B cell (primary cell): ENCODE data around the gene HEBP2. TPM values are rescaled to one million over a fixed set of nuclear protein-coding genes. Genes with fewer than 3 reads are reported as not detected.

Source experiments
- ATAC-seq: fragments of 200-7000 bp; cut with Tn5 transposase; one replicate; pipeline ENCODE4 v1.10.0; 2021; ENCODE audit warnings: low read depth, mild to moderate bottlenecking, moderate number of reproducible peaks, moderate library complexity
- CTCF ChIA-PET: fragments of 350-600 bp; sonication (Branson Sonifier 250); formaldehyde crosslinking; loops from one replicate; lab custom pipeline; 2021; ENCODE audit warnings: antibody characterized with exemption, inconsistent platforms; lab: Charles Lee
- POLR2A ChIA-PET: fragments of 350-600 bp; sonication (Branson Sonifier 250); formaldehyde crosslinking; loops from one replicate; lab custom pipeline; 2021; ENCODE audit warnings: antibody characterized with exemption; lab: Charles Lee
- DNase-seq: peaks from one replicate; pipeline ENCODE4 v3.0.0; 2013
- H2AFZ ChIP-seq: 2 replicates; pipeline ENCODE4 v1.6.1; 2012; ENCODE audit warnings: mild to moderate bottlenecking, low read depth, low read length; ENCODE audit not compliant: insufficient read depth, poor library complexity, severe bottlenecking
- H3K27ac ChIP-seq, 2 donors: 1 replicate in 1 of 2; 2 replicates in 1 of 2; pipeline ENCODE4 v1.5.1; 2012 to 2013; ENCODE audit warnings: low read length in 2 of 2, mild to moderate bottlenecking in 2 of 2, moderate library complexity in 1 of 2
- H3K27me3 ChIP-seq, 4 experiments: fragments of 200-600 bp in 1 of 4; sonication (generic) in 1 of 4; replicated peaks in 1 of 4; 1 replicate in 2 of 4; 2 replicates in 2 of 4; pipeline versions ENCODE4 v1.6.1 to v1.7.0; 2013 to 2016; ENCODE audit warnings: low read length in 3 of 4, mild to moderate bottlenecking in 2 of 4, mixed read lengths in 1 of 4, moderate library complexity in 1 of 4; ENCODE audit not compliant: insufficient read depth in 4 of 4, control insufficient read depth in 3 of 4; ENCODE audit errors: control extremely low read depth in 1 of 4
- H3K36me3 ChIP-seq, 2 experiments: replicated peaks in 1 of 2; 1 replicate in 1 of 2; 2 replicates in 1 of 2; pipeline versions ENCODE4 v1.6.1 to v1.7.1; 2013; ENCODE audit warnings: low read length in 1 of 2; ENCODE audit not compliant: insufficient read depth in 2 of 2, control insufficient read depth in 1 of 2; ENCODE audit errors: control extremely low read depth in 1 of 2, extremely low read depth in 1 of 2
- H3K4me1 ChIP-seq, 2 donors: fragments of 200-600 bp in 1 of 2; sonication (generic) in 1 of 2; 1 replicate in 1 of 2; 2 replicates in 1 of 2; pipeline versions ENCODE4 v1.5.1 to v1.6.1; 2013 to 2017; ENCODE audit warnings: low read length in 2 of 2; ENCODE audit not compliant: control insufficient read depth in 2 of 2, insufficient read depth in 2 of 2
- H3K4me2 ChIP-seq: replicated peaks from 2 replicates; pipeline ENCODE3; 2012; ENCODE audit warnings: mild to moderate bottlenecking, low read depth, low read length; ENCODE audit not compliant: poor library complexity, severe bottlenecking
- H3K4me3 ChIP-seq, 5 experiments: fragments of 200-600 bp in 1 of 5; sonication (generic) in 1 of 5; 1 replicate in 3 of 5; 2 replicates in 2 of 5; pipeline versions ENCODE4 v1.5.1 to v1.7.0; 2011 to 2016; ENCODE audit warnings: low read length in 4 of 5, mild to moderate bottlenecking in 4 of 5, low read depth in 2 of 5, control low read depth in 1 of 5, moderate library complexity in 1 of 5; ENCODE audit not compliant: insufficient read depth in 1 of 5; ENCODE audit errors: control extremely low read depth in 1 of 5, extremely low read depth in 1 of 5
- H3K79me2 ChIP-seq: fragments of 200-600 bp; sonication (generic); one replicate; pipeline ENCODE4 v1.6.0; 2016; ENCODE audit warnings: low read length; ENCODE audit not compliant: control insufficient read depth, insufficient read depth
- H3K9ac ChIP-seq: fragments of 200-600 bp; sonication (generic); 2 replicates; pipeline ENCODE4 v1.6.1; 2017; ENCODE audit warnings: mild to moderate bottlenecking, low read length, moderate library complexity
- H3K9me3 ChIP-seq, 3 donors: one replicate each; pipeline versions ENCODE4 v1.6.1 to v1.7.1; 2013; ENCODE audit warnings: low read length in 2 of 3; ENCODE audit not compliant: control insufficient read depth in 2 of 3, insufficient read depth in 1 of 3; ENCODE audit errors: control extremely low read depth in 1 of 3
- H4K20me1 ChIP-seq: 2 replicates; pipeline ENCODE4 v1.6.0; 2012; ENCODE audit warnings: mild to moderate bottlenecking, low read length; ENCODE audit not compliant: insufficient read depth, control insufficient read depth, poor library complexity, severe bottlenecking
- H3K27ac Mint-ChIP-seq: one replicate; pipeline ENCODE4 v1.8.0; 2021; ENCODE audit warnings: mixed read lengths
- H3K27me3 Mint-ChIP-seq: one replicate; pipeline ENCODE4 v1.8.0; 2021; ENCODE audit warnings: mixed read lengths
- H3K4me1 Mint-ChIP-seq: one replicate; pipeline ENCODE4 v1.8.0; 2021; ENCODE audit warnings: mixed read lengths
- H3K4me3 Mint-ChIP-seq: one replicate; pipeline ENCODE4 v1.8.0; 2021; ENCODE audit warnings: mixed read lengths
- H3K9me3 Mint-ChIP-seq: one replicate; pipeline ENCODE4 v1.8.0; 2022; ENCODE audit warnings: mixed read lengths; ENCODE audit not compliant: insufficient read depth
- EZH2 ChIP-seq: IDR thresholded peaks from 2 replicates; pipeline ENCODE4 v1.6.1; 2012; ENCODE audit warnings: borderline replicate concordance, low read depth, mild to moderate bottlenecking, moderate library complexity, low read length; ENCODE audit not compliant: insufficient read depth, poor library complexity, severe bottlenecking
- WGBS: methylation state at CpG from one replicate; pipeline ENCODE4 v1.1.5; 2013; ENCODE audit warnings: missing lambda C conversion rate; ENCODE audit not compliant: insufficient coverage; 5-methylcytosine and 5-hydroxymethylcytosine counted together
- intact Hi-C: fragments of 100-400 bp; cut with micrococcal nuclease; formaldehyde crosslinking; loops from one replicate; pipeline ENCODE4 v1.10.0; 2022
- polyA plus RNA-seq: library from polyadenylated mRNA; depleted of rRNA; stranded (reverse); fragments of >200 nt; gene quantifications from 2 replicates; pipeline ENCODE4 v1.2.3, GENCODE V29; 2012
- total RNA-seq, 2 donors: library from RNA; stranded (reverse); fragments of 120-200 nt in 1 of 2; gene quantifications; 1 replicate in 1 of 2; 2 replicates in 1 of 2; pipeline versions ENCODE4 v1.2.3 to v1.2.4, GENCODE V29; 2013 to 2022
- TF ChIP-seq, protein P1 (sequence below): fragments of 200-600 bp; IDR thresholded peaks from one replicate; pipeline ENCODE4 v1.8.0; 2022; ENCODE audit warnings: antibody characterized with exemption, mild to moderate bottlenecking

Gene HEBP2
- total and polyA plus RNA-seq, 2 donors (not counting 1 experiment from before 2014, with no cell fraction given): 12.4 to 35.1 TPM

DNA sequence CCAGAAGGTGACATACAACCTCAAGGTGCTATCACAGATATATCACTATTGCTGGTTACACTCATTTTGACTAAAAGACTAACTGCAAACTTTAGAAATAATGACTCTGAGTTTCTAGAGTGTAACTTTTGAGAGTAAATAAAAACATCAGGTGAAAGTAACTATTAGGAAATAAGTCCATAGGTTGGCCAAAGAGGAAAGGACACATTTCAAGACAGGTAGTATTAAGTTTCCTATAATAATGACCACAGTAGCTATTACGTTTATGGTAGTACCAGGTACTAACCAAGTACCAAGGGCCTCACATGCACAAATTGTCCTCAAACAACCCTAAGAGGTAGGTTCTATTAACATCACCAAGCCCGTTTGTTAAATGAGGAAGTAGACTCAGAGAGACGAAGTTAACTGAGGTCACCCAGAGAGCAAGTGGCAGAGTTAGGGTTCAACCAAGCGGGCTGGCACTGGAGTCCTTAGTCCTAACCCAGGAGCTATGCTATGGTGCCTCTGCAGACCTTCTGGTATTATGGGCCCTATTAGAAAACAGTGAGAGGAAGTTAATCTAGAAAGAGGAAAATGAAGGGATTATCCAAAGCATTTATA lies 36.8 kb downstream of the HEBP2 start:
- Mint-ChIP-seq H3K4me1 (peaks cover 4% of the 10 kb centered on the region), H3K27me3 (no peaks in the 10 kb centered on the region), H3K27ac (no peak overlapping the region), H3K4me3 (no peak overlapping the region), H3K9me3 (no peaks in the 10 kb centered on the region)
- CTCF ChIA-PET: interaction anchor here (0.6 to 1.5 kb wide), 2 partner anchors 80 to 230 kb away, joined by 3 to 4 read pairs; no protein-coding TSS in a partner anchor
- Histone ChIP-seq H3K9me3 (no peaks in the 10 kb centered on the region), H3K4me1 (no peaks in the 10 kb centered on the region), H2AFZ (no peak overlapping the region), H3K79me2 (no peaks in the 10 kb centered on the region), H3K27ac (no peak overlapping the region), H3K9ac (no peak overlapping the region), H3K4me3 (no peak overlapping the region), H3K27me3 (no peaks in the 10 kb centered on the region), H4K20me1 (no peaks in the 10 kb centered on the region), H3K36me3 (no peaks in the 10 kb centered on the region), H3K4me2 (no peak overlapping the region)
- 39% methylated on average over 2 of the region's 4 CpGs for WGBS
- intact Hi-C loops: no loop called here
- POLR2A ChIA-PET: no interaction called here
- ATAC-seq (no peak), DNase-seq (no peak)
- TF ChIP-seq, protein P1, sequence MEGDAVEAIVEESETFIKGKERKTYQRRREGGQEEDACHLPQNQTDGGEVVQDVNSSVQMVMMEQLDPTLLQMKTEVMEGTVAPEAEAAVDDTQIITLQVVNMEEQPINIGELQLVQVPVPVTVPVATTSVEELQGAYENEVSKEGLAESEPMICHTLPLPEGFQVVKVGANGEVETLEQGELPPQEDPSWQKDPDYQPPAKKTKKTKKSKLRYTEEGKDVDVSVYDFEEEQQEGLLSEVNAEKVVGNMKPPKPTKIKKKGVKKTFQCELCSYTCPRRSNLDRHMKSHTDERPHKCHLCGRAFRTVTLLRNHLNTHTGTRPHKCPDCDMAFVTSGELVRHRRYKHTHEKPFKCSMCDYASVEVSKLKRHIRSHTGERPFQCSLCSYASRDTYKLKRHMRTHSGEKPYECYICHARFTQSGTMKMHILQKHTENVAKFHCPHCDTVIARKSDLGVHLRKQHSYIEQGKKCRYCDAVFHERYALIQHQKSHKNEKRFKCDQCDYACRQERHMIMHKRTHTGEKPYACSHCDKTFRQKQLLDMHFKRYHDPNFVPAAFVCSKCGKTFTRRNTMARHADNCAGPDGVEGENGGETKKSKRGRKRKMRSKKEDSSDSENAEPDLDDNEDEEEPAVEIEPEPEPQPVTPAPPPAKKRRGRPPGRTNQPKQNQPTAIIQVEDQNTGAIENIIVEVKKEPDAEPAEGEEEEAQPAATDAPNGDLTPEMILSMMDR: no peak
- TF ChIP-seq EZH2: no peak

DNA sequence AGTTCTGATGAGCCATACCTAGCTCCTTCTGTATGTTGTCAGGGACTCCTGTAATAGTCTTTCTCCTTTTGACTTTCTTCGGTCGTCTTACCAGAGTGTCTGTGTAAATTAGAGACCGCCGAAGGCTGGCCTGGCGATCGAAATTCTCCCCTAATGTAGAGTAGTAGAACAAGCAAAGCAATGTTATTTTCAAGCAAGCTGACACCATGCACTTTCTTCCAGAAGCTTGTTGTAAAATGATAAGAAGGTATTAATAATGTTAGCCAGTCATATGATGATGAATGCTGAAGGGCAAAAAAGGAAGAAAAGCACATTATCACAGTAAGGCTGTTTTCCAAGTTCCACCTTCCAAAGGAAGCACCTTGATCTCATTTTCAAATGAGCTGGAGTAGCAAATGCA lies 37.9 kb downstream of the HEBP2 start:
- Histone ChIP-seq H3K4me1 (no peaks in the 10 kb centered on the region), H4K20me1 (no peaks in the 10 kb centered on the region), H3K79me2 (no peaks in the 10 kb centered on the region), H3K27me3 (no peaks in the 10 kb centered on the region), H3K9ac (no peak overlapping the region), H3K4me2 (no peak overlapping the region), H3K27ac (no peak overlapping the region), H3K36me3 (no peaks in the 10 kb centered on the region), H2AFZ (no peak overlapping the region), H3K4me3 (no peak overlapping the region), H3K9me3 (no peaks in the 10 kb centered on the region)
- DNase-seq (no peak), ATAC-seq (no peak)
- ChIA-PET POLR2A (no interaction called here), CTCF (no interaction called here)
- Mint-ChIP-seq H3K9me3 (no peaks in the 10 kb centered on the region), H3K27me3 (no peaks in the 10 kb centered on the region), H3K4me3 (no peak overlapping the region), H3K4me1 (peaks cover 4% of the 10 kb centered on the region), H3K27ac (no peak overlapping the region)
- intact Hi-C loops: no loop called here
- no peak for TF ChIP-seq EZH2
- TF ChIP-seq, protein P1: no peak
- WGBS: 100% methylated on average over 2 of the region's 6 CpGs
